Mononuclear cell (primary cell): ENCODE results near the gene PIGC. TPM values are rescaled to one million over a fixed set of nuclear protein-coding genes. Genes with fewer than 3 reads are reported as not detected.

Experiments
- H3K27me3 ChIP-seq: 2 replicates; pipeline ENCODE4 v1.6.0; 2011; ENCODE audit warnings: low read length, control low read depth; ENCODE audit not compliant: insufficient read depth
- H3K4me1 ChIP-seq: 2 replicates; pipeline ENCODE4 v1.5.1; 2011; ENCODE audit warnings: mild to moderate bottlenecking, low read length, control low read depth; ENCODE audit not compliant: insufficient read depth
- H3K4me3 ChIP-seq: 2 replicates; pipeline ENCODE4 v1.5.1; 2011; ENCODE audit warnings: mild to moderate bottlenecking, low read length, moderate library complexity
- H3K9me3 ChIP-seq: 2 replicates; pipeline ENCODE4 v1.5.1; 2011; ENCODE audit warnings: low read depth, mild to moderate bottlenecking, control low read depth, low read length
- total RNA-seq: library from RNA; depleted of rRNA; stranded (reverse); fragments of >200 nt; gene quantifications from one replicate; pipeline ENCODE4 v1.2.3, GENCODE V29; 2012

Gene PIGC
- total RNA-seq, 1 donor: 46.4 TPM

DNA sequence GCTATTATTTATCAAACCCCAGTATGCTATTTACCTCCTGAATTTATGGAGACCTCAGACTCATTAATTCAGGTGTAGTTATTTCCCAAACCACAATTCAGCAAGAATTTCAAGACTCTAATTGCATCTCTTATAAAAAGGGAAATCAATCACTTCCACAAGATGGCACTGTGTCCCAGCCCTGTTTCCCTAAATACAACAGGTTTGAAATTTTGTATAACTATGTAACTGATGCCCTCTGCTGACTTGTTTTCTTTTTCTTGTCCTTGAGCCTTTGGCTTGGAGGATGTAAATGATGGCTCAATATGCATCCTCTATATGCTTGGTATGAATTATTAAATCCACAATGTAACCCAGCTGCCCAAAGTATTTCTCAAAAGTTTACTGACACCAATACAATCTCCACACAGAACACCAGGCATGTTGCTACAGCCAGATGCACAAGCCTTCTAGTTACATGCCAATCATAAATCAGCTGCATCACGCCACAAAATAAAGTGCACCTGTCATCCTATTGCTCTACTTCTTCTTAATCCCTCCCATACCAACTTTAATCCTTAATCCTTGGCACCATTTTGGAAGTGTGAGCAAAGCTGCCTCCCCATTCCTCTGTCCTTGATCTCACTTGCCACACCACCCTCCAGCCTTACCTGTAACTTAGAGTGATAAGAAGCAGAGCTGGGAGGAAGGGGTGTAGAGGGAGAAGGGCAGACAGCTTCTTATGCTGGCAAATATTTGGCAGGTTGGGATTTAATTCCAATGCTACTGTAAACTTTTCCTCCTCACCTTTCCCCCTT, 14.3 kb downstream of the PIGC start:
- Histone ChIP-seq H3K4me1 (peaks cover 21% of the 10 kb centered on the region), H3K27me3 (no peaks in the 10 kb centered on the region), H3K4me3 (no peak overlapping the region)

DNA sequence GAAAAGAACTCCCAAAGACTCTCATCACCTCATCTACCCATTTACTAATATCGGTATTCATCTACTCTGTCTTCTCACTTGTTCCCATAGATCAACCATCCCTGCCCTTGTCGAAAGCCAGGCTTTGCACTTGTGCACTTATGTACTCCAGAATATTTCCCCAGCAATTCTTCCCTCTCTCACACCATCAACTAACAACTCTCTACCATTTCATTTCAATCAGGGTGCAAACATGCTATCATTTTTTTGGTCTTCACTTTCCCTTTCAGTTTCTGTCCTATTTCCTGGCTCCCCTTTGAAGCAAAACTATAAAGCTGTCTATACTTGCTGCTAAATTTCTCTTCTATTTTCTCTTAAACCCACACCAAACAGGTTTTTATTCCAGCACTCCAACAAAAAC, 16.7 kb downstream of the PIGC start:
- Histone ChIP-seq H3K9me3 (no peaks in the 10 kb centered on the region), H3K4me3 (no peak overlapping the region), H3K27me3 (no peaks in the 10 kb centered on the region), H3K4me1 (peaks cover 20% of the 10 kb centered on the region)

More for the DNA sequence above, 14.3 kb downstream of the PIGC start:
- H3K9me3 ChIP-seq: no peaks in the 10 kb centered on the region

DNA sequence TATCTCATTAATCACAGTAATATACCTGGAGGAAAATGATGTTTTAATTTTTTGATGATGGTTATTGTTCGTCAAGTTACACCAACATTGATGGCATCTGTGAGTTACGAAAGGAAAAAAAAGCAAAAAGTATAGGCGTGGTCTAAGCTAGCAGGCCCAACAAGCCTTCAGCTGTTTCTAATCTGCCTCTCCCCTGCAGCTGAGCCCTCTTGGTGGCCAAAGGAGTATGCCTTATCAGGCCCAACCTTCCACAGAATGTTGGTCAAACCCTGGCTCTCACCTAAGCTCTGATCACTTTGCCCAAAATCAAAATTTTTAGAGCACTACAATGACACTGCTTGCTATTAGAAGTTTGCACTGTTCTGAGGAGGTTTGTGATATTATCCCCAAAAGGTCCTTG, 18.5 kb downstream of the PIGC start:
- Histone ChIP-seq H3K4me1 (peaks cover 10% of the 10 kb centered on the region), H3K4me3 (no peak overlapping the region), H3K27me3 (no peaks in the 10 kb centered on the region), H3K9me3 (no peaks in the 10 kb centered on the region)

DNA sequence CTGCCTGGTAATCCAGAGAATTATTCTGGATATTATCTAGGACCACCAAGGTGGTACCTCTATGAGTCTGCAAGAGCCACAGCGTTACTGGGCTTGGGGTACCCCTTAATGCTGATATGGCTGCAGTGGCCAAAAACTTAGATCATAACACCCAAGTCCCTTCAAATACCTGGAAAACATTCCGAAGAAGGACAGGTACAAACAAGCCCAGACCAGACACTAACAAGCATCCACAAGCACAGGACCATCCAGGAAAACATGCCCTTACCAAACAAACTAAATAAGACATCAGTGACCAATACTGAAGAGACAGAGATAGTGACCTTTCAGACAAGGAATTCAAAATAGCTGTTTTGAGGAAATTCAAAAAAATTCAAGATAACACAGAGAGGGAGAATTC, 20.5 kb downstream of the PIGC start:
- Histone ChIP-seq H3K27me3 (no peaks in the 10 kb centered on the region), H3K9me3 (no peaks in the 10 kb centered on the region), H3K4me3 (no peak overlapping the region), H3K4me1 (peaks cover 10% of the 10 kb centered on the region)

DNA sequence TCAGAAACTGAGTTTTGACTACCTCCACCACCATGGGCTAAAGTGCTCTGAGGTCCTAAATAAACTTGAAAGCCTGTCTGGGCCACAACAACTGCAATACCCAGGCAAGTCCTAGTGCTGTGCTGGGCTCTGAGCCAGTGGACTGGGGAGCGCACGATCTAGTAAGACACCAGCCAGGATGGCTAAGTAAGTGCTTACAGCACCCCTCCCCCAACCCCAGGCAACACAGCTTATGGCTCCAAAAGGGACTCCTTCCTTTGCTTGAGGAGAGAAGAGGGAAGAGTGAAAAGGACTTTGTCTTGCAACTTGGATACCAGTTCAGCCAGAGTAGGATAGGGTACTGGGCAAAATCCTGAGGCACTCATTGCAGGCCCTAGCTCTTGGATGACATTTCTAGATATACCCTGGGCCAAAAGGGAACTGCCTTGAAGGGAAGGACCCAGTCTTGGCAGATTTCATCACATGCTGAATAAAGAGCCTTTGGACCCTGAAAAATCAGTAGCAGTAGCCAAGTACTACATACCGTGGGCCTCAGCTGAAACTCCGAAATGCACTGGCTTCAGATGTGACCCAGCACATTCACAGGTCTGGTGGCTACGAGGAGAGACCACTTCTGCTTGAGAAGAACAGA, 21.8 kb downstream of the PIGC start:
- Histone ChIP-seq H3K4me1 (peaks cover 5% of the 10 kb centered on the region), H3K9me3 (no peaks in the 10 kb centered on the region), H3K4me3 (no peak overlapping the region), H3K27me3 (no peaks in the 10 kb centered on the region)

DNA sequence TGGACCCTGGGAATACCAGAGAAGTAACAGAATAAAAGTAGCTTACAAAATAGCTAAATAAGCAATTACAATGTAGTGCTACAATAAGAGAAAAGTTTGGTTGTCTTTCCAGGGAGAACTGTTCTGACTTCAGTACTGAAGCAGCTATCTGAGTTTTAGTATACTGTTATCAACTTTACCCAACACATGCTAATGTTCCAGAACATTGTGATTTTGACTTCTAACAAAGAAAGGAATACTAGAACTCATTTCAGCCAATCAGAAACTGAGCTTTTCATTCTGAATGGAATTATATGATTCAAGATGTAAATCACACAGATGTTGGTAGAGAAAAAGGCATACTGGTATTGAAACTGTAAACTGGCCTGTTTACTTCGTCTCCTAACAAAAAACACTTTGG, 23.5 kb downstream of the PIGC start, which contains the start of gene C1orf105:
C1orf105 (plus strand) TSS at position 301 of the 400 bp plus-strand sequence. CDS start 201 bp downstream, outside the sequence.
- H3K9me3 ChIP-seq: no peaks in the 10 kb centered on the region

DNA sequence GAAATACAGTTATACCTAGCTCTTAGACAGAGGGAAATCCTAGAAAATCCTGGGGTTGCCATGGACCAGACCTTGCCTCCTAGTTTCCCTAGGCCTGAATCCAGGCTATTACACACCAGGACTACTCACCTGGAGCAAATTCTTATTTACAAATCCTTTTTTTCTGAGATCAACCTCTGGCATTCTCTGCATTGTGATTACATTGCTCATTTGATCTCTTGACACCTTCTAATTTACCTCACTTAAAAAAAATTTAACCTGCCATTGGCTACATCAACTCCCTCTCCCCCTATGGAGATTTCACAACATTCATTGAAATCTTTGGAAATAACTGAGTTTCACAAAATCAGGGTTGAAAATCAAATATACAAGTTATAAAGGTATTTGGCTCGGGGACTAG, 26.3 kb downstream of the PIGC start:
- Histone ChIP-seq H3K4me3 (no peak overlapping the region), H3K4me1 (no peaks in the 10 kb centered on the region), H3K9me3 (no peaks in the 10 kb centered on the region), H3K27me3 (no peaks in the 10 kb centered on the region)

More for the DNA sequence above, 23.5 kb downstream of the PIGC start, which contains the start of gene C1orf105:
- Histone ChIP-seq H3K4me3 (no peak within 1 kb of the TSS), H3K27me3 (no peaks in the 10 kb centered on the region), H3K4me1 (no peaks in the 10 kb centered on the region)

DNA sequence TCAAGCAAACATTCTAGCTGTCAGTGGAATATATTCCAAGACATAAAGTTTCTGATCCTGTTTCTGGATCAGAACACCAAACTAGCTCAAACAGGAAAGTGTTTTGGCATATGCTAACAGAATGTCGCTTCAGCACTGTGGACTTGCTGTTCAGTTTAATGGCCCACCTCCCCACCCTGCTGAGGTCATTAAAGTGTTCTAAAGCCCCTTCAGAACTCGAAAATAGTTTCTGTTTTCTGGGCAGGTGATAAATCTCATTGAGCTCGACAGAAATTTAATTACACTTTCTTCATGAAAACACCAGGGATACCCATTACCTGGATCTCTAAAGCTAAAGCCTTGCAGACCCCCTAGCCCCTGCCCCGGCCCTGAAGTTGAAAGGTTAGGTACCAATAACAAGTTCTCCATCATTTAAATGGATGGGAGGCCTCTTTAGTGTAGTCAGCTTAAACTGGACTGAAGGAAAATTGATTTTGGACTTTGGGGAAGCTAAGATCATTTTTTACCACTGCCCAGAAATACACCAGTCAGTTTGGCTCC, 27.3 kb downstream of the PIGC start:
- H3K4me3 ChIP-seq: no peak overlapping the region

DNA sequence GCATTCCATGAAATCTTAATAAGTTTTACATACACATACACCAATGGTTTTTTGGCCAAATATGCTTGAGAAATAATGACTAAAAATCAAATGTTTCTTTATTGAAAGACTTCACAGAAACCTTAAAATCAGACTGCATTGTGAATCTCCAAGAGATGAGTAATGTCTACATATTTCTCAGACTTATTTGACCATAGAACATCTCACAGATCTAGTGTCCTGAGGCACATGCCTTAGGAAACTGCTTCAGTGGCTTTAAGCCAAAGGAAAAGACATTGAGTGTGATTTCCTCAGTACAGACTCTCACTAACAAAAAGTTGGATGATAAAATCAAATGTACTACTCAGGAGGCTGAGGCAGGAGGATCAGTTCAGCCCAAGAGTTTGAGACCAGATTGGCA, 29.5 kb downstream of the PIGC start:
- Histone ChIP-seq H3K4me3 (no peak overlapping the region), H3K9me3 (no peaks in the 10 kb centered on the region), H3K4me1 (no peaks in the 10 kb centered on the region), H3K27me3 (no peaks in the 10 kb centered on the region)

More for the DNA sequence above, 27.3 kb downstream of the PIGC start:
- Histone ChIP-seq H3K9me3 (no peaks in the 10 kb centered on the region), H3K4me1 (no peaks in the 10 kb centered on the region), H3K27me3 (no peaks in the 10 kb centered on the region)

DNA sequence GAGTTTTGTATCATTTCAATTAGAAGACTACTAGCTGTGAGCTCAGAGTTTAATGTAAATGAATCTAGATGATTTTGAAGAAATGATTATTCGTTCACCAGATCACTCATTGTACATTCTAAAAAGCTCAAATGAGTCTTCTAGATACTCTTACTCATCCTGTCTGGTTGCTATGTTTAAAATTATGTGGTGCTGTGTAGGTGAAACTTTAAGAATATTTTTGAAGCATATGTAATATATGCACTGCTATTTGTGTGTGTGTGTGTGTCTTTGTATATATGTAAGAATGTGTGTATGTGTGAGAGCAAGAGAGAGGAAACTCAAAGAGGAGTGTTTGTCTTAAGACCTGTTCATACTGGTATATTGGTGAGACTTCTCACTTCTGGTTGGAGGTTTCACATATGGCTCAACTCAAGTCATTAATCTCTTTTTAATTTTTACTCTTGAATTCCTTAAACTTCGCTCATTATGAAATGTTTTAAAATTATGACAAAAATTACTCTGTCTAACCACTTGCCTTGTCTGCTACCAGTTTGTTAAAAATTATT, 32.0 kb downstream of the PIGC start:
- Histone ChIP-seq H3K4me1 (no peaks in the 10 kb centered on the region), H3K4me3 (no peak overlapping the region), H3K9me3 (no peaks in the 10 kb centered on the region), H3K27me3 (no peaks in the 10 kb centered on the region)

DNA sequence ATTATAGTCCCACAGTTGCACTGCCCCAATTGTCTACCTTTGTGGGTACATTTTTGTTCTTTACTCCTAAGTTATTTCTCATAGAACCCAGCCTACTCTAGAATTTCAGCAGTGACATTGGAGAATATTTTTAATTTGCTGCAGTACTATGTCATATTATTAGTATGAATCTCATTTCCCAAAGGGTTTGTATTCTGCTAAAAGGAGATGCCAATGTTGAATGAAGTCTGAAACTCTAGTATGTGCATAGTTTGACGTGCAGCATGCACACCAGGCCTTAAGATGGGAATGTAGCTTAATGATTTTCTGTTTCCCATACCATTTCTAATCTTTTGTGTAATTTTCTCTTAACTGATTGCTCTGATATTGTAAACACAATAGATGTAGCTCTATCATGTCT, 33.8 kb downstream of the PIGC start:
- Histone ChIP-seq H3K4me1 (no peaks in the 10 kb centered on the region), H3K27me3 (no peaks in the 10 kb centered on the region), H3K4me3 (no peak overlapping the region), H3K9me3 (no peaks in the 10 kb centered on the region)

DNA sequence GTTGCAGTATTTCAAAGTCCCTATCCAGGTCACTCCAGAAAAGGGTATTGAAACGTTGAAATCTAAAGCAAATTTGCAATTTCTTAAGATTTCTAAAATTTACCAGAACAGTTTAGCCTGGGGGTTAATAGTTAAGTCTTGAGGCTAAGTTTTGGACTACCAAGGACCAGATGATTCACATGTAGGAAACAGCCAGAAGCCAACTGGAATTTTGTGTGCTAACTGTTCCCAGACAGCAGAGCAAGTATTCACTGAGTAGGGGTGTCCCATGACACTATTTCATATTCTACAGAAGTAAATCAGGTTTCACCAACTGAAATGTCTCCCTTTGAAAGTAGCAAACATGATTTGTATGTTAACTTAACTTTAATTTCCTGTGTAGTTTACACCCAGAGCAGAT, 34.9 kb downstream of the PIGC start:
- Histone ChIP-seq H3K4me3 (no peak overlapping the region), H3K27me3 (no peaks in the 10 kb centered on the region), H3K9me3 (no peaks in the 10 kb centered on the region), H3K4me1 (no peaks in the 10 kb centered on the region)

DNA sequence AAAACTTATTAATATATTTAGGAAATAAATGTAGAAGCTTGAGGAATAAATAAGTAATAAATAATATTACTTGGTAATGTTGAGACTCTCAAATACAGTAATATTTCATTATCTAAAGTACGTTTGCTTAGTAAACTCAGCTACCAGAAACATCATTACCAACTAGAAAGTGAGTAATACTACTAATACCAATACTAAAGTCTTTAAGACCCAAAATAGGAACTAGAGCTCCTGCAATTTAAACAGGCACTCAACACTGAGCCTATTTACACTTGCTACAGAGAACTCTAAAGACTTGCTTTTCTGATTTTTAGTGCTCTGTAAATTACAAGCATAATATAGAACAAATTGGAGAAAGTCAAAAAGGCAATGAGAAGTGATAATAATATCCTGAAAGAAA, 36.9 kb downstream of the PIGC start:
- Histone ChIP-seq H3K4me1 (no peaks in the 10 kb centered on the region), H3K4me3 (no peak overlapping the region), H3K27me3 (no peaks in the 10 kb centered on the region), H3K9me3 (no peaks in the 10 kb centered on the region)

DNA sequence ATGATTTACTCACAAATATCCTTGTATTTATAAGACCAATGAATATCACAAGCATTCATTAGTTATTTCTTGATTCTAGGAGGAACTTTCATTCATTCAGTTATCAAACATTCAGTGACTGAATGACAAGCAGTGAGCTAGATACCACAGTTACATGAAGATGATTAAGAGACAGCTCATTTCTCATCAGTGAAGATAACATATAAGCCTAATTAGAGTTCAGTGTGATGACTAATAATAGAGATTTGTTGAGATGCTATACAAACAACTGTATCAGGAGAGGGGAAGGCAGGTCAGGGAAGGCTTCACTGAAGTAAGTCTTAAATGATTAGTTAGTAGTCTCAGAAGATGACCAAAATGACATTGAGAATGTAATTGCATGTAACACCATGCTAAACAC, 38.0 kb downstream of the PIGC start:
- H3K4me1 ChIP-seq: no peaks in the 10 kb centered on the region
- no peak overlapping the region for H3K4me3 ChIP-seq
- no peaks in the 10 kb centered on the region for H3K27me3 ChIP-seq
- H3K9me3 ChIP-seq: no peaks in the 10 kb centered on the region

DNA sequence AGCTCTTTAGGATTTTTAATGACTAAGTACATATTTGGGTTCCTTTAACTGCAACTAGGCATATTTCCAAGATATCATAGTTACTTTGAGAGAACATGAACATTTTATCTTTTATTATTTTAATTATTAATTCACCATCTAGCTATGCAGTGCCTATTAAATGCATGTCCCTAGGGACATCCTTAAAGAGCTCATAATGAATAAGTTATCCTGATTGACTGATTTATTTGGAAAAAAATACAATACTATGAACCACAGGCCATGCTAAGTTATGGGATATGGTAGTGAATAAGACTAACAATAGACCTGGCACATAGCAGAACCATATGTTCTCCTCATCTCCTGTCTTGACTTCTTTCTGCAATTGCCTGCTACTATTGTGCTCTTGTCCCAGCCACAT, 39.7 kb downstream of the PIGC start:
- Histone ChIP-seq H3K4me3 (no peak overlapping the region), H3K9me3 (no peaks in the 10 kb centered on the region), H3K27me3 (no peaks in the 10 kb centered on the region), H3K4me1 (peaks cover 7% of the 10 kb centered on the region)
